Measurements from ENCODE around the gene CMTM4. TPM values are rescaled to one million over a fixed set of nuclear protein-coding genes. Genes with fewer than 3 reads are reported as not detected.

The CMTM4 gene
- total RNA-seq, 2 experiments from 2014 or later: 1.3 to 2.0 TPM

- POLR2A ChIA-PET: no interaction called here
- no peaks in the 10 kb centered on the region for H3K9me3 Mint-ChIP-seq
- no peak for ATAC-seq (ENCODE audit: low read depth)
These were observed 38.2 kb downstream of the CMTM4 start for GRCh38 chr16:66658143-66658859.

GRCh38 chr16:66656547-66656946, 40.0 kb downstream of the CMTM4 start:
- peaks cover 11% of the 10 kb centered on the region for H3K4me1 Mint-ChIP-seq
- H3K4me3 Mint-ChIP-seq: no peak overlapping the region
- peaks cover 8% of the 10 kb centered on the region for H3K27me3 Mint-ChIP-seq
- POLR2A ChIA-PET: no interaction called here
- H3K36me3 Mint-ChIP-seq: no peaks in the 10 kb centered on the region
- H3K27ac Mint-ChIP-seq: no peak overlapping the region
- H3K9me3 Mint-ChIP-seq: no peaks in the 10 kb centered on the region
- DNase-seq (no peak), ATAC-seq (ENCODE audit: low read depth) (no peak)

More at GRCh38 chr16:66658143-66658859, 38.2 kb downstream of the CMTM4 start:
- peaks cover 6% of the 10 kb centered on the region for H3K4me1 Mint-ChIP-seq
- no peak for DNase-seq
- H3K36me3 Mint-ChIP-seq: no peaks in the 10 kb centered on the region
- no peak overlapping the region for H3K27ac Mint-ChIP-seq
- H3K27me3 Mint-ChIP-seq: peaks cover 8% of the 10 kb centered on the region
- no peak overlapping the region for H3K4me3 Mint-ChIP-seq

GRCh38 chr16:66653581-66654350, 42.8 kb downstream of the CMTM4 start:
- H3K9me3 Mint-ChIP-seq: no peaks in the 10 kb centered on the region
- ATAC-seq (ENCODE audit: low read depth) (no peak), DNase-seq (no peak)
- no peaks in the 10 kb centered on the region for H3K36me3 Mint-ChIP-seq
- H3K27ac Mint-ChIP-seq: no peak overlapping the region
- POLR2A ChIA-PET: no interaction called here
- peaks cover 6% of the 10 kb centered on the region for H3K27me3 Mint-ChIP-seq
- no peak overlapping the region for H3K4me3 Mint-ChIP-seq
- H3K4me1 Mint-ChIP-seq: peaks cover 19% of the 10 kb centered on the region

GRCh38 chr16:66652661-66653360, 43.7 kb downstream of the CMTM4 start:
- Mint-ChIP-seq H3K4me1 (peaks cover 15% of the 10 kb centered on the region), H3K36me3 (no peaks in the 10 kb centered on the region), H3K4me3 (no peak overlapping the region), H3K27me3 (peaks cover 6% of the 10 kb centered on the region), H3K9me3 (no peaks in the 10 kb centered on the region), H3K27ac (no peak overlapping the region)
- POLR2A ChIA-PET: no interaction called here
- no peak for ATAC-seq (ENCODE audit: low read depth)
- DNase-seq: no peak

- H3K4me1 Mint-ChIP-seq: peaks cover 15% of the 10 kb centered on the region
- no peak overlapping the region for H3K27ac Mint-ChIP-seq
- DNase-seq (no peak), ATAC-seq (ENCODE audit: low read depth) (no peak)
- peaks cover 6% of the 10 kb centered on the region for H3K27me3 Mint-ChIP-seq
- no peaks in the 10 kb centered on the region for H3K9me3 Mint-ChIP-seq
- no peak overlapping the region for H3K4me3 Mint-ChIP-seq
- POLR2A ChIA-PET: interaction anchor here (2.0 kb wide), 1 partner anchor 100 kb away, joined by 7 read pairs; the partner anchor contains the start of gene DYNC1LI2
- H3K36me3 Mint-ChIP-seq: no peaks in the 10 kb centered on the region
These were observed 44.6 kb downstream of the CMTM4 start for GRCh38 chr16:66651965-66652364.

- H3K4me3 Mint-ChIP-seq: peak overlapping the region; percentile 75
- peaks cover 15% of the 10 kb centered on the region for H3K4me1 Mint-ChIP-seq
- H3K27me3 Mint-ChIP-seq: peaks cover 6% of the 10 kb centered on the region
- DNase-seq: no peak
- peak overlapping the region; percentile 51 for H3K27ac Mint-ChIP-seq
- no peaks in the 10 kb centered on the region for H3K9me3 Mint-ChIP-seq
- ATAC-seq (ENCODE audit: low read depth): no peak
- POLR2A ChIA-PET: interaction anchor here (1.1 to 2.0 kb wide), 2 partner anchors 81 to 100 kb away, joined by 3 to 7 read pairs; partner anchors contain the start of gene DYNC1LI2
- H3K36me3 Mint-ChIP-seq: no peaks in the 10 kb centered on the region
These were observed 45.1 kb downstream of the CMTM4 start for GRCh38 chr16:66651474-66651765.

GRCh38 chr16:66650707-66651473, 45.7 kb downstream of the CMTM4 start:
- H3K4me3 Mint-ChIP-seq: peak overlapping the region; percentile 75
- DNase-seq (peak; percentile 70), ATAC-seq (ENCODE audit: low read depth) (peak; percentile 99)
- H3K36me3 Mint-ChIP-seq: no peaks in the 10 kb centered on the region
- H3K27me3 Mint-ChIP-seq: peaks cover 6% of the 10 kb centered on the region
- no peaks in the 10 kb centered on the region for H3K9me3 Mint-ChIP-seq
- H3K27ac Mint-ChIP-seq: peak overlapping the region; percentile 51
- H3K4me1 Mint-ChIP-seq: peaks cover 15% of the 10 kb centered on the region
- POLR2A ChIA-PET: interaction anchor here (0.5 to 2.0 kb wide), 4 partner anchors 57 to 101 kb away, joined by 3 to 7 read pairs (median 6); partner anchors contain the start of gene DYNC1LI2

GRCh38 chr16:66649636-66650205, 46.8 kb downstream of the CMTM4 start:
- H3K27me3 Mint-ChIP-seq: peaks cover 6% of the 10 kb centered on the region
- peaks cover 15% of the 10 kb centered on the region for H3K4me1 Mint-ChIP-seq
- no peak overlapping the region for H3K27ac Mint-ChIP-seq
- no peaks in the 10 kb centered on the region for H3K36me3 Mint-ChIP-seq
- H3K4me3 Mint-ChIP-seq: no peak overlapping the region
- DNase-seq (no peak), ATAC-seq (ENCODE audit: low read depth) (no peak)
- H3K9me3 Mint-ChIP-seq: no peaks in the 10 kb centered on the region
- POLR2A ChIA-PET: interaction anchor here (0.5 kb wide), 1 partner anchor 99 kb away, joined by 3 read pairs; no protein-coding TSS in a partner anchor

GRCh38 chr16:66649167-66649566, 47.4 kb downstream of the CMTM4 start:
- Mint-ChIP-seq H3K4me3 (no peak overlapping the region), H3K27me3 (peaks cover 6% of the 10 kb centered on the region), H3K4me1 (peaks cover 15% of the 10 kb centered on the region), H3K27ac (no peak overlapping the region), H3K36me3 (no peaks in the 10 kb centered on the region), H3K9me3 (no peaks in the 10 kb centered on the region)
- DNase-seq (no peak), ATAC-seq (ENCODE audit: low read depth) (no peak)
- POLR2A ChIA-PET: interaction anchor here (0.5 kb wide), 1 partner anchor 98 kb away, joined by 3 read pairs; no protein-coding TSS in a partner anchor

- Mint-ChIP-seq H3K4me3 (no peak overlapping the region), H3K36me3 (no peaks in the 10 kb centered on the region), H3K4me1 (peaks cover 13% of the 10 kb centered on the region), H3K9me3 (no peaks in the 10 kb centered on the region), H3K27ac (no peak overlapping the region), H3K27me3 (peaks cover 6% of the 10 kb centered on the region)
- ATAC-seq (ENCODE audit: low read depth) (no peak), DNase-seq (no peak)
- POLR2A ChIA-PET: no interaction called here
These were observed 48.7 kb downstream of the CMTM4 start for GRCh38 chr16:66647866-66648265.

- peaks cover 17% of the 10 kb centered on the region for H3K27me3 Mint-ChIP-seq
- H3K4me1 Mint-ChIP-seq: no peaks in the 10 kb centered on the region
- no peaks in the 10 kb centered on the region for H3K36me3 Mint-ChIP-seq
- no peaks in the 10 kb centered on the region for H3K9me3 Mint-ChIP-seq
- H3K4me3 Mint-ChIP-seq: no peak overlapping the region
- ATAC-seq (ENCODE audit: low read depth): no peak
- POLR2A ChIA-PET: no interaction called here
- no peak overlapping the region for H3K27ac Mint-ChIP-seq
- DNase-seq: no peak
These were observed 55.2 kb downstream of the CMTM4 start for GRCh38 chr16:66641387-66641786.

- POLR2A ChIA-PET: no interaction called here
- Mint-ChIP-seq H3K4me3 (no peak overlapping the region), H3K36me3 (no peaks in the 10 kb centered on the region), H3K4me1 (no peaks in the 10 kb centered on the region), H3K27ac (no peak overlapping the region), H3K9me3 (no peaks in the 10 kb centered on the region), H3K27me3 (peaks cover 17% of the 10 kb centered on the region)
- DNase-seq (no peak), ATAC-seq (ENCODE audit: low read depth) (no peak)
These were observed 55.7 kb downstream of the CMTM4 start for GRCh38 chr16:66640724-66641314.

Data from activated naive CD8-positive, alpha-beta T cell treated with anti-CD3 and anti-CD28 coated beads, Interleukin-2, amount 10 ng/mL, durations not matched to agents 7 days and 5 days (primary cell).